GM12878 (cell line): ENCODE measurements around the gene SLC4A1. TPM values are rescaled to one million over a fixed set of nuclear protein-coding genes. Genes with fewer than 3 reads are reported as not detected.

ENCODE experiments used
- ATAC-seq: fragments of 200-7000 bp; cut with Tn5 transposase; 3 replicates; pipeline ENCODE4 v1.9.1; 2020; ENCODE audit warnings: mild to moderate bottlenecking, moderate library complexity
- BruUV-seq: library from RNA; stranded (reverse); fragments of 400-500 nt; replicated peaks from 2 replicates; lab custom pipeline; 2021; lab: Mats Ljungman, UMichigan
- CTCF ChIA-PET: fragments of 300-600 bp; sonication (Branson Sonifier 250); formaldehyde crosslinking; extraction: SDS; loops from one replicate; lab custom pipeline; 2021; ENCODE audit warnings: inconsistent platforms; lab: Yijun Ruan, JAX
- POLR2A ChIA-PET: fragments of 350-600 bp; formaldehyde crosslinking; extraction: SDS; loops from one replicate; lab custom pipeline; 2021; ENCODE audit warnings: inconsistent platforms; lab: Charles Lee
- RAD21 ChIA-PET: fragments of 300-600 bp; sonication (Branson Sonifier 250); formaldehyde crosslinking; loops from one replicate; lab custom pipeline; 2023; ENCODE audit warnings: antibody characterized with exemption; ENCODE audit not compliant: unreplicated experiment; lab: Charles Lee
- SMC1A ChIA-PET: fragments of 300-600 bp; sonication (Branson Sonifier 250); formaldehyde crosslinking; loops from one replicate; lab custom pipeline; 2023; ENCODE audit not compliant: unreplicated experiment, uncharacterized antibody; lab: Charles Lee
- DNase-seq: peaks from one replicate; pipeline ENCODE4 v3.0.0-alpha.2; 2011; ENCODE audit warnings: low read depth, low spot score
- FAIRE-seq: peaks from 3 replicates; lab custom pipeline; 2011; peaks lifted over from hg19 to GRCh38; lab: Jason Lieb, UNC
- H2AFZ ChIP-seq: 2 replicates; pipeline ENCODE4 v1.6.0; 2011; ENCODE audit warnings: low read depth, low read length, control low read depth; ENCODE audit not compliant: control insufficient read depth
- H3K27ac ChIP-seq: 2 replicates; pipeline ENCODE4 v1.5.1; 2011; ENCODE audit warnings: control low read depth; ENCODE audit not compliant: control insufficient read depth, insufficient read depth
- H3K27me3 ChIP-seq, 2 experiments: replicated peaks in 1 of 2; 2 replicates each; pipeline versions ENCODE4 v1.6.0 to v1.6.1; 2011; ENCODE audit warnings: low read length in 1 of 2; ENCODE audit not compliant: control insufficient read depth in 2 of 2, insufficient read depth in 2 of 2
- H3K36me3 ChIP-seq, 2 experiments: 2 replicates each; pipeline ENCODE4 v1.5.1; 2011; ENCODE audit warnings: low read length in 1 of 2; ENCODE audit not compliant: control insufficient read depth in 2 of 2, insufficient read depth in 2 of 2
- H3K4me1 ChIP-seq: 2 replicates; pipeline ENCODE4 v1.6.1; 2011; ENCODE audit warnings: mild to moderate bottlenecking, low read length, moderate library complexity, mixed read lengths; ENCODE audit not compliant: control insufficient read depth, insufficient read depth
- H3K4me2 ChIP-seq: 2 replicates; pipeline ENCODE4 v1.6.0; 2011; ENCODE audit warnings: control low read depth; ENCODE audit not compliant: control insufficient read depth, insufficient read depth
- H3K4me3 ChIP-seq: fragments of 200-600 bp; sonication (generic); 2 replicates; pipeline ENCODE4 v1.5.1; 2016
- H3K79me2 ChIP-seq: 2 replicates; pipeline ENCODE4 v1.6.0; 2011; ENCODE audit warnings: low read length; ENCODE audit not compliant: control insufficient read depth, insufficient read depth
- H3K9ac ChIP-seq: 2 replicates; pipeline ENCODE4 v1.8.0; 2011; ENCODE audit warnings: low read length, control low read depth, mixed read lengths; ENCODE audit not compliant: control insufficient read depth, insufficient read depth
- H3K9me3 ChIP-seq: replicated peaks from 3 replicates; pipeline ENCODE4 v1.5.1; 2011; ENCODE audit warnings: mild to moderate bottlenecking, low read length; ENCODE audit not compliant: control insufficient read depth, insufficient read depth
- H4K20me1 ChIP-seq: 2 replicates; pipeline ENCODE4 v1.6.0; 2011; ENCODE audit not compliant: control insufficient read depth, insufficient read depth
- BACH1 ChIP-seq: fragments of 450-650 bp; IDR thresholded peaks from 2 replicates; pipeline ENCODE4 v1.6.1; 2017; ENCODE audit warnings: mild to moderate bottlenecking, borderline replicate concordance
- BHLHE40 ChIP-seq, 2 experiments: fragments of 450-650 bp in 1 of 2; IDR thresholded peaks; 2 replicates each; pipeline ENCODE4 v1.6.1; 2011 to 2017; ENCODE audit warnings: low read depth in 2 of 2, borderline replicate concordance in 1 of 2, improper control_type of control experiment in 1 of 2, low read length in 1 of 2, mild to moderate bottlenecking in 1 of 2
- CBFB ChIP-seq: IDR thresholded peaks from 2 replicates; pipeline ENCODE4 v1.6.1; 2016; ENCODE audit warnings: antibody characterized with exemption, low read depth
- GATAD2B ChIP-seq: fragments of 450-650 bp; conservative IDR thresholded peaks from 2 replicates; pipeline ENCODE4 v1.6.1; 2017; ENCODE audit warnings: low read depth, mild to moderate bottlenecking, moderate library complexity
- HDGF ChIP-seq: fragments of 450-650 bp; IDR thresholded peaks from 2 replicates; pipeline ENCODE4 v1.6.1; 2016; ENCODE audit warnings: antibody characterized with exemption
- IKZF1 ChIP-seq: fragments of 450-650 bp; conservative IDR thresholded peaks from 2 replicates; pipeline ENCODE4 v1.6.1; 2017; ENCODE audit warnings: antibody characterized with exemption, mild to moderate bottlenecking
- IRF4 ChIP-seq: IDR thresholded peaks from 2 replicates; pipeline ENCODE4 v1.6.1; 2011; ENCODE audit warnings: low read depth, low read length
- NFYA ChIP-seq: IDR thresholded peaks from 2 replicates; pipeline ENCODE4 v1.6.1; 2011; ENCODE audit warnings: low read depth, mild to moderate bottlenecking, low read length, improper control_type of control experiment, borderline replicate concordance
- POLR2AphosphoS2 ChIP-seq: IDR thresholded peaks from 2 replicates; pipeline ENCODE4 v1.6.1; 2011; ENCODE audit warnings: low read depth, mild to moderate bottlenecking, low read length, improper control_type of control experiment, moderate library complexity
- TARDBP ChIP-seq: IDR thresholded peaks from 2 replicates; pipeline ENCODE4 v1.6.1; 2016; ENCODE audit warnings: borderline replicate concordance
- USF1 ChIP-seq: IDR thresholded peaks from 2 replicates; pipeline ENCODE4 v1.6.1; 2011; ENCODE audit warnings: borderline replicate concordance, low read depth, mild to moderate bottlenecking, moderate library complexity, mixed read lengths, low read length; ENCODE audit not compliant: insufficient read depth; ENCODE audit errors: extremely low read length
- ZNF207 ChIP-seq: fragments of 450-650 bp; IDR thresholded peaks from 2 replicates; pipeline ENCODE4 v1.6.1; 2014; ENCODE audit warnings: antibody characterized with exemption, mild to moderate bottlenecking, borderline replicate concordance
- ZNF384 ChIP-seq: IDR thresholded peaks from 2 replicates; pipeline ENCODE4 v1.6.1; 2012; ENCODE audit warnings: low read depth, mild to moderate bottlenecking, low read length, improper control_type of control experiment, borderline replicate concordance
- WGBS: methylation state at CpG from one replicate; pipeline ENCODE4 v1.1.6; 2016; ENCODE audit warnings: low lambda C conversion rate; ENCODE audit not compliant: insufficient replicate concordance, insufficient coverage; ENCODE audit errors: missing lambda C conversion rate; 5-methylcytosine and 5-hydroxymethylcytosine counted together
- in situ Hi-C: fragments of 300-500 bp; cut with MboI; formaldehyde crosslinking; loops from 9 replicates; pipeline ENCODE4 v1.14.3; 2018; ENCODE audit warnings: mixed read lengths
- intact Hi-C: fragments of 100-400 bp; cut with micrococcal nuclease; formaldehyde crosslinking; loops from one replicate; pipeline ENCODE4 v1.14.2; 2022; ENCODE audit not compliant: unreplicated experiment
- polyA plus RNA-seq, 11 experiments: library from polyadenylated mRNA; depleted of rRNA in 4 of 11; unstranded in 6 of 11; stranded (reverse) in 5 of 11; fragments of >200 nt; fragmentation: Nextera tagmentation in 4 of 11; fragmentation: Illumina TruSeq in 1 of 11; extraction: Ambion mirVana in 4 of 11; extraction: Trizol in 1 of 11; gene quantifications; 1 replicate in 1 of 11; 2 replicates in 10 of 11; pipeline versions ENCODE4 v1.2.1 to v1.2.3, GENCODE V29; 2011 to 2016; ENCODE audit warnings: inconsistent platforms in 2 of 11, missing spikeins in 2 of 11, low read depth in 1 of 11
- total RNA-seq, 4 experiments: library from RNA; depleted of rRNA in 3 of 4; stranded (reverse); fragments of >200 nt in 3 of 4; fragmentation: Illumina TruSeq in 1 of 4; extraction: Trizol in 1 of 4; gene quantifications; 2 replicates each; pipeline versions ENCODE4 v1.2.1 to v1.2.3, GENCODE V29; 2013 to 2021
- TF ChIP-seq, protein P1 (sequence below): fragments of 150-350 bp; IDR thresholded peaks from 2 replicates; pipeline ENCODE4 v1.6.1; 2014; ENCODE audit warnings: mild to moderate bottlenecking, low read depth, low read length
- TF ChIP-seq, protein P2 (sequence below): fragments of 450-650 bp; IDR thresholded peaks from 2 replicates; pipeline ENCODE4 v1.6.1; 2017; ENCODE audit warnings: borderline replicate concordance

The SLC4A1 gene
- total and polyA plus RNA-seq, 10 of the 15 experiments (the other 5 are each of a cell fraction or from before 2014, with no cell fraction given), result 0.03 TPM; not detected in 9

DNA sequence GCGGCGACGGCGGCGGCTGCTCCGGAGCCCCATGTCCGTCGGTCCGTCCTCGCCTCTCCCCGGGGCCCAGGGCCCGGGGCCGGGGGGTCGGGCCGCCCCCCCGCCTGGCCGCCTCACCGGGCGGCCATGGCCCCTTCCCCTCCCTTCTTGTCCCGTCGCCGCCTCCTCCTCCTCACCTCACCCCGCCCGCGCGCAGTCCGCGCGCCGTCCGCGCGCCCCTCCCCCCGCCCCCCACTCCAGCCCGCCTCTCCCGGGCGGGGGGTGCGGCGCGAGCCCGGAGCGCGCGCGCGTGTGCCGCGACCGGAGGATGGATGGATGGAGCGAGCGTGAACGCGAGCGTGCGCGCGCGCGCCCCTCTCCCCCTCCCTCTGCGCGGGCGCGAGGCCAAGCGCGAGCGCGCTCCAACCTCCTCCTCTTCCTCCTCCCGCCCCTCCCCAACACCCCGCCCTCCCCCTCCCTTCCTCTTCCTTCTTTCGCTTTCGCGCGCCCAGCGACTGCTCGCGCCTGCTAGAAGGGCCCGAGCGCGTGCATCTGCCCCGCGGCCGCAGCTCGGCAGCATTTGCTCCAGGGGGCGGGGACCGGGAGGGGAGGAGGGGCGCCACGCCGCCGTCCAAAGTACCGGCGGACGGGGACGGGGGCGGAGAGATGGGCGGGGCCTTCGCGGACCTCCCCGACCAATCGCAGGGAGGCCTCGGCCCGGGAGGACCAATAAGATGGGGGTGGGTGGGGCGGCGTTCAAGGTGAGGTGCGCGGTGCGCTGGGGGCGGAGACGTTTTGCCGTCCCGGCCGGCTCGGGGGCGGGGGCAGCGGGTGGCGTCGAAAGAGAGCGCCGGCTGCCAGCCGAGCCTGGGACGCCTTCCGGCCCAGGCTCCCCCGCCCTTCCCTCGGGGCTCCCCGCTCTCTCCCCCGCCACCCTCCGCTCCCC, 68.1 kb downstream of the SLC4A1 start, which contains the start of gene ATXN7L3 (continued):
- TF ChIP-seq, protein P1, sequence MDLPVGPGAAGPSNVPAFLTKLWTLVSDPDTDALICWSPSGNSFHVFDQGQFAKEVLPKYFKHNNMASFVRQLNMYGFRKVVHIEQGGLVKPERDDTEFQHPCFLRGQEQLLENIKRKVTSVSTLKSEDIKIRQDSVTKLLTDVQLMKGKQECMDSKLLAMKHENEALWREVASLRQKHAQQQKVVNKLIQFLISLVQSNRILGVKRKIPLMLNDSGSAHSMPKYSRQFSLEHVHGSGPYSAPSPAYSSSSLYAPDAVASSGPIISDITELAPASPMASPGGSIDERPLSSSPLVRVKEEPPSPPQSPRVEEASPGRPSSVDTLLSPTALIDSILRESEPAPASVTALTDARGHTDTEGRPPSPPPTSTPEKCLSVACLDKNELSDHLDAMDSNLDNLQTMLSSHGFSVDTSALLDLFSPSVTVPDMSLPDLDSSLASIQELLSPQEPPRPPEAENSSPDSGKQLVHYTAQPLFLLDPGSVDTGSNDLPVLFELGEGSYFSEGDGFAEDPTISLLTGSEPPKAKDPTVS, result 0 out of 2 replicates have a peak, but pooled peaks have one; percentile 48

DNA sequence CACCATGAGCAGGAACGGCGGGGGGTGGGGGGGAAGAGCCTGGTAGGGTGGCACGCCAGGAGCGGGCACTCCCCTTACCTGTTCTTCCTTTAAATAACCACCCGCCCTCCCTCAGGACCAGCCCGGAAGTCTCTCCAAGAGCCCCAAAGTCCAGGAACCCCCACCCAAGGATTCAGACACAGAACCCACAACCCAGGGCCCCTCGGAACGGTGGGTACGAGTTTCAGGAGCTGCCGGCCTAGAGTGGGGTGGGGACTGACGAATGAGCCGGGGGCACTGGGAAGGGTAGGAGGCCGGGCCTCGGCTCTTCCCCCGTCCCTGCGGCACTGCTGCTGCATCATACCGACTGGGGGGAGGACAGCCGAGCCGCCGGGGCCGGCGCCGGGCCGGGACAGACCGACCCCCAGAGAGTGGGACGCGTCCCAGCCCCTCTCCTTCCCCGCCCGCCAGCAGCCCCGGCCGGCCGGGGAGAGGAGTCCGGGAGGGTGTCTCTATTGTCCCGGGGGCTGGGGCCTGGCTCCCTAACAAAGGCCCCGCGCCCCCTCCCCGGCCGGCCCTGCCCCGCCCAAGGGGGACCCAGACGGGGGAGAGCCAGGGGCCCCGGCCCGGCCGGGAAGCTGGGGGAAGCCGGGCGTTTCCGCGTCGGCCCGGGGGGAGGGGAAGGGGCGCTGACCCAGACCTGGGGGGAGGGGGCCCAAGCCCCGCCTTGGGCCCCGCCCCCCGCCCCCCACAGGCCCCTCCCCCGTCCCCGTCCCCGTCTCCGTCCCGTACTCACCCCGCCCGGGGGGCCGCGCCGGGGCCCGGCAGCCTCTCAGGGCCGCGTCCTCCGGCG, 69.0 kb downstream of the SLC4A1 start:
- TSS peak; percentile 65 for BruUV-seq
- H3K27ac ChIP-seq, result peak overlapping the region; percentile 77
- DNase-seq (no peak), ATAC-seq (peak; percentile 21), FAIRE-seq (no peak)
- ChIA-PET RAD21 (interaction anchor here (0.5 to 2.4 kb wide), 7 partner anchors 11 to 146 kb away, joined by 3 to 10 read pairs (median 4); partner anchors contain the start of genes GRN and TMUB2), POLR2A (interaction anchor here (0.5 to 1.6 kb wide), 9 partner anchors 11 to 146 kb away, joined by 3 to 6 read pairs (median 3); partner anchors contain the start of genes GRN and TMUB2), SMC1A (interaction anchor here (0.5 to 3.3 kb wide), 5 partner anchors 11 to 55 kb away, joined by 3 to 12 read pairs (median 4); partner anchors contain the start of gene TMUB2), CTCF (interaction anchor here (0.9 to 4.0 kb wide), 5 partner anchors 11 to 132 kb away, joined by 3 to 45 read pairs (median 5); partner anchors contain the start of gene TMUB2)
- H3K27me3 ChIP-seq, result no peaks in the 10 kb centered on the region
- H3K4me3 ChIP-seq, result peak overlapping the region; percentile 100
- H3K9ac ChIP-seq, result peak overlapping the region; percentile 89
- intact Hi-C loops, result no loop called here
- peaks cover 33% of the 10 kb centered on the region for H3K79me2 ChIP-seq
- peak overlapping the region; percentile 79 for H3K4me2 ChIP-seq
- H2AFZ ChIP-seq, result no peak overlapping the region
- in situ Hi-C loops, result no loop called here
- peaks cover 10 to 17% of the 10 kb centered on the region in 2 experiments for H3K36me3 ChIP-seq
- H3K4me1 ChIP-seq, result peaks cover 16% of the 10 kb centered on the region
- under 1% methylated on average over 21 of the region's 68 CpGs for WGBS
- H4K20me1 ChIP-seq, result no peaks in the 10 kb centered on the region
- no peaks in the 10 kb centered on the region for H3K9me3 ChIP-seq
- TF ChIP-seq BACH1 (peak; percentile 20; the same call in 1 of the 2 replicates), ZNF384 (no peak), GATAD2B (0 out of 2 replicates have a peak, but pooled peaks have one; percentile 14), IRF4 (no peak), IKZF1 (0 out of 2 replicates have a peak, but pooled peaks have one; percentile 11), POLR2AphosphoS2 (no peak), BHLHE40 (IDR thresholded peaks at IDR 0.05; ENCODE audit: borderline replicate concordance in 1 of 2, low read depth in 2 of 2, low read length in 1 of 2) (no peak), TARDBP (no peak), CBFB (no peak), NFYA (no peak), ZNF207 (no peak), USF1 (no peak), HDGF (no peak)
- TF ChIP-seq, protein P2, sequence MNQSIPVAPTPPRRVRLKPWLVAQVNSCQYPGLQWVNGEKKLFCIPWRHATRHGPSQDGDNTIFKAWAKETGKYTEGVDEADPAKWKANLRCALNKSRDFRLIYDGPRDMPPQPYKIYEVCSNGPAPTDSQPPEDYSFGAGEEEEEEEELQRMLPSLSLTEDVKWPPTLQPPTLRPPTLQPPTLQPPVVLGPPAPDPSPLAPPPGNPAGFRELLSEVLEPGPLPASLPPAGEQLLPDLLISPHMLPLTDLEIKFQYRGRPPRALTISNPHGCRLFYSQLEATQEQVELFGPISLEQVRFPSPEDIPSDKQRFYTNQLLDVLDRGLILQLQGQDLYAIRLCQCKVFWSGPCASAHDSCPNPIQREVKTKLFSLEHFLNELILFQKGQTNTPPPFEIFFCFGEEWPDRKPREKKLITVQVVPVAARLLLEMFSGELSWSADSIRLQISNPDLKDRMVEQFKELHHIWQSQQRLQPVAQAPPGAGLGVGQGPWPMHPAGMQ, result no peak
